GM12878 (cell line): ENCODE data around the gene SHANK3. TPM values are rescaled to one million over a fixed set of nuclear protein-coding genes. Genes with fewer than 3 reads are reported as not detected.

Experiments
- ATAC-seq: fragments of 200-7000 bp; cut with Tn5 transposase; 3 replicates; pipeline ENCODE4 v1.9.1; 2020; ENCODE audit warnings: mild to moderate bottlenecking, moderate library complexity
- BruUV-seq: library from RNA; stranded (reverse); fragments of 400-500 nt; replicated peaks from 2 replicates; lab custom pipeline; 2021; lab: Mats Ljungman, UMichigan
- CTCF ChIA-PET: fragments of 300-600 bp; sonication (Branson Sonifier 250); formaldehyde crosslinking; extraction: SDS; loops from one replicate; lab custom pipeline; 2021; ENCODE audit warnings: inconsistent platforms; lab: Yijun Ruan, JAX
- POLR2A ChIA-PET: fragments of 350-600 bp; formaldehyde crosslinking; extraction: SDS; loops from one replicate; lab custom pipeline; 2021; ENCODE audit warnings: inconsistent platforms; lab: Charles Lee
- RAD21 ChIA-PET: fragments of 300-600 bp; sonication (Branson Sonifier 250); formaldehyde crosslinking; loops from one replicate; lab custom pipeline; 2023; ENCODE audit warnings: antibody characterized with exemption; ENCODE audit not compliant: unreplicated experiment; lab: Charles Lee
- SMC1A ChIA-PET: fragments of 300-600 bp; sonication (Branson Sonifier 250); formaldehyde crosslinking; loops from one replicate; lab custom pipeline; 2023; ENCODE audit not compliant: unreplicated experiment, uncharacterized antibody; lab: Charles Lee
- DNase-seq: peaks from one replicate; pipeline ENCODE4 v3.0.0-alpha.2; 2011; ENCODE audit warnings: low read depth, low spot score
- FAIRE-seq: peaks from 3 replicates; lab custom pipeline; 2011; peaks lifted over from hg19 to GRCh38; lab: Jason Lieb, UNC
- H2AFZ ChIP-seq: 2 replicates; pipeline ENCODE4 v1.6.0; 2011; ENCODE audit warnings: low read depth, low read length, control low read depth; ENCODE audit not compliant: control insufficient read depth
- H3K27ac ChIP-seq: 2 replicates; pipeline ENCODE4 v1.5.1; 2011; ENCODE audit warnings: control low read depth; ENCODE audit not compliant: control insufficient read depth, insufficient read depth
- H3K27me3 ChIP-seq, 2 experiments: replicated peaks in 1 of 2; 2 replicates each; pipeline versions ENCODE4 v1.6.0 to v1.6.1; 2011; ENCODE audit warnings: low read length in 1 of 2; ENCODE audit not compliant: control insufficient read depth in 2 of 2, insufficient read depth in 2 of 2
- H3K36me3 ChIP-seq, 2 experiments: 2 replicates each; pipeline ENCODE4 v1.5.1; 2011; ENCODE audit warnings: low read length in 1 of 2; ENCODE audit not compliant: control insufficient read depth in 2 of 2, insufficient read depth in 2 of 2
- H3K4me1 ChIP-seq: 2 replicates; pipeline ENCODE4 v1.6.1; 2011; ENCODE audit warnings: mild to moderate bottlenecking, low read length, moderate library complexity, mixed read lengths; ENCODE audit not compliant: control insufficient read depth, insufficient read depth
- H3K4me2 ChIP-seq: 2 replicates; pipeline ENCODE4 v1.6.0; 2011; ENCODE audit warnings: control low read depth; ENCODE audit not compliant: control insufficient read depth, insufficient read depth
- H3K4me3 ChIP-seq: fragments of 200-600 bp; sonication (generic); 2 replicates; pipeline ENCODE4 v1.5.1; 2016
- H3K79me2 ChIP-seq: 2 replicates; pipeline ENCODE4 v1.6.0; 2011; ENCODE audit warnings: low read length; ENCODE audit not compliant: control insufficient read depth, insufficient read depth
- H3K9ac ChIP-seq: 2 replicates; pipeline ENCODE4 v1.8.0; 2011; ENCODE audit warnings: low read length, control low read depth, mixed read lengths; ENCODE audit not compliant: control insufficient read depth, insufficient read depth
- H3K9me3 ChIP-seq: replicated peaks from 3 replicates; pipeline ENCODE4 v1.5.1; 2011; ENCODE audit warnings: mild to moderate bottlenecking, low read length; ENCODE audit not compliant: control insufficient read depth, insufficient read depth
- H4K20me1 ChIP-seq: 2 replicates; pipeline ENCODE4 v1.6.0; 2011; ENCODE audit not compliant: control insufficient read depth, insufficient read depth
- EZH2 ChIP-seq: IDR thresholded peaks from 2 replicates; pipeline ENCODE4 v1.6.1; 2012; ENCODE audit warnings: low read depth, mild to moderate bottlenecking, control low read depth, inconsistent platforms, low read length, borderline replicate concordance; ENCODE audit not compliant: control insufficient read depth
- MEF2A ChIP-seq: IDR thresholded peaks from 2 replicates; pipeline ENCODE4 v1.6.1; 2011; ENCODE audit warnings: low read depth, mild to moderate bottlenecking, low read length, moderate library complexity; ENCODE audit not compliant: insufficient read depth
- MTA2 ChIP-seq: fragments of 450-650 bp; IDR thresholded peaks from 2 replicates; pipeline ENCODE4 v1.6.1; 2016; ENCODE audit warnings: low read depth, mild to moderate bottlenecking, moderate library complexity
- NR2F1 ChIP-seq: fragments of 450-650 bp; conservative IDR thresholded peaks from 2 replicates; pipeline ENCODE4 v1.6.1; 2017; ENCODE audit warnings: mild to moderate bottlenecking
- SREBF2 ChIP-seq: IDR thresholded peaks from 2 replicates; pipeline ENCODE4 v1.6.1; 2012; ENCODE audit warnings: mild to moderate bottlenecking, low read length
- ZNF274 ChIP-seq: IDR thresholded peaks from one replicate; pipeline ENCODE4 v1.8.0; 2011; ENCODE audit not compliant: insufficient read length, insufficient read depth
- WGBS: methylation state at CpG from one replicate; pipeline ENCODE4 v1.1.6; 2016; ENCODE audit warnings: low lambda C conversion rate; ENCODE audit not compliant: insufficient replicate concordance, insufficient coverage; ENCODE audit errors: missing lambda C conversion rate; 5-methylcytosine and 5-hydroxymethylcytosine counted together
- in situ Hi-C: fragments of 300-500 bp; cut with MboI; formaldehyde crosslinking; loops from 9 replicates; pipeline ENCODE4 v1.14.3; 2018; ENCODE audit warnings: mixed read lengths
- intact Hi-C: fragments of 100-400 bp; cut with micrococcal nuclease; formaldehyde crosslinking; loops from one replicate; pipeline ENCODE4 v1.14.2; 2022; ENCODE audit not compliant: unreplicated experiment
- polyA plus RNA-seq, 11 experiments: library from polyadenylated mRNA; depleted of rRNA in 4 of 11; unstranded in 6 of 11; stranded (reverse) in 5 of 11; fragments of >200 nt; fragmentation: Nextera tagmentation in 4 of 11; fragmentation: Illumina TruSeq in 1 of 11; extraction: Ambion mirVana in 4 of 11; extraction: Trizol in 1 of 11; gene quantifications; 1 replicate in 1 of 11; 2 replicates in 10 of 11; pipeline versions ENCODE4 v1.2.1 to v1.2.3, GENCODE V29; 2011 to 2016; ENCODE audit warnings: inconsistent platforms in 2 of 11, missing spikeins in 2 of 11, low read depth in 1 of 11
- total RNA-seq, 4 experiments: library from RNA; depleted of rRNA in 3 of 4; stranded (reverse); fragments of >200 nt in 3 of 4; fragmentation: Illumina TruSeq in 1 of 4; extraction: Trizol in 1 of 4; gene quantifications; 2 replicates each; pipeline versions ENCODE4 v1.2.1 to v1.2.3, GENCODE V29; 2013 to 2021
- TF ChIP-seq, protein P1 (sequence below): fragments of 450-650 bp; IDR thresholded peaks from 2 replicates; pipeline ENCODE4 v1.6.1; 2017; ENCODE audit warnings: mild to moderate bottlenecking

The SHANK3 gene
- total and polyA plus RNA-seq, 10 of the 15 experiments (the other 5 are each of a cell fraction or from before 2014, with no cell fraction given) = under 0.01 to 0.10 (median 0.05) TPM; not detected in 6

- TF ChIP-seq, protein P1, sequence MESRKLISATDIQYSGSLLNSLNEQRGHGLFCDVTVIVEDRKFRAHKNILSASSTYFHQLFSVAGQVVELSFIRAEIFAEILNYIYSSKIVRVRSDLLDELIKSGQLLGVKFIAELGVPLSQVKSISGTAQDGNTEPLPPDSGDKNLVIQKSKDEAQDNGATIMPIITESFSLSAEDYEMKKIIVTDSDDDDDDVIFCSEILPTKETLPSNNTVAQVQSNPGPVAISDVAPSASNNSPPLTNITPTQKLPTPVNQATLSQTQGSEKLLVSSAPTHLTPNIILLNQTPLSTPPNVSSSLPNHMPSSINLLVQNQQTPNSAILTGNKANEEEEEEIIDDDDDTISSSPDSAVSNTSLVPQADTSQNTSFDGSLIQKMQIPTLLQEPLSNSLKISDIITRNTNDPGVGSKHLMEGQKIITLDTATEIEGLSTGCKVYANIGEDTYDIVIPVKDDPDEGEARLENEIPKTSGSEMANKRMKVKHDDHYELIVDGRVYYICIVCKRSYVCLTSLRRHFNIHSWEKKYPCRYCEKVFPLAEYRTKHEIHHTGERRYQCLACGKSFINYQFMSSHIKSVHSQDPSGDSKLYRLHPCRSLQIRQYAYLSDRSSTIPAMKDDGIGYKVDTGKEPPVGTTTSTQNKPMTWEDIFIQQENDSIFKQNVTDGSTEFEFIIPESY = no peak
- no peak for TF ChIP-seq SREBF2
- TF ChIP-seq NR2F1 = no peak
- TF ChIP-seq EZH2 = no peak
- ChIA-PET RAD21 (no interaction called here), POLR2A (no interaction called here), CTCF (interaction anchor here (1.6 kb wide), 1 partner anchor 21 kb away, joined by 7 read pairs; no protein-coding TSS in a partner anchor), SMC1A (no interaction called here)
- BruUV-seq = no TSS peak
- in situ Hi-C loops = no loop called here
- H3K27me3 ChIP-seq = peaks cover 6 to 8% of the 10 kb centered on the region in 2 experiments
- H3K27ac ChIP-seq = no peak overlapping the region
- FAIRE-seq (no peak), DNase-seq (no peak), ATAC-seq (no peak)
- no peaks in the 10 kb centered on the region for H3K9me3 ChIP-seq
- H3K4me3 ChIP-seq = no peak overlapping the region
- no peaks in the 10 kb centered on the region; the same call in 1 of the 2 replicates for H3K4me1 ChIP-seq
- H3K79me2 ChIP-seq = no peaks in the 10 kb centered on the region
- WGBS = 20% methylated on average over 4 of the region's 4 CpGs
- no peak overlapping the region for H3K9ac ChIP-seq
- H3K36me3 ChIP-seq = no peaks in the 10 kb centered on the region
- H4K20me1 ChIP-seq = no peaks in the 10 kb centered on the region
- H3K4me2 ChIP-seq = no peak overlapping the region
- intact Hi-C loops = no loop called here
- H2AFZ ChIP-seq = no peak overlapping the region
These were observed 2.1 kb upstream of the SHANK3 start for GRCh38 chr22:50670513-50670912.

- CTCF ChIA-PET = no interaction called here
- SMC1A ChIA-PET = no interaction called here
- no peak for FAIRE-seq
- no peak for ATAC-seq
- Histone ChIP-seq H3K27me3 (peaks cover 8 to 11% of the 10 kb centered on the region in 2 experiments), H2AFZ (no peak overlapping the region), H3K4me2 (no peak overlapping the region), H3K4me3 (no peak overlapping the region), H3K27ac (no peak overlapping the region), H3K4me1 (no peaks in the 10 kb centered on the region; the same call in 1 of the 2 replicates), H4K20me1 (no peaks in the 10 kb centered on the region)
- POLR2A ChIA-PET = no interaction called here
- 27% methylated on average over 9 of the region's 10 CpGs for WGBS
- BruUV-seq = no TSS peak
- TF ChIP-seq ZNF274 (no peak), MTA2 (no peak), MEF2A (no peak)
- TF ChIP-seq, all 136 proteins: peak for 0
- H3K79me2 ChIP-seq = no peaks in the 10 kb centered on the region
- RAD21 ChIA-PET = no interaction called here
- no peak overlapping the region for H3K9ac ChIP-seq
- no peak for DNase-seq
- no peaks in the 10 kb centered on the region for H3K36me3 ChIP-seq
- no peaks in the 10 kb centered on the region for H3K9me3 ChIP-seq
- in situ Hi-C loops (no loop called here), intact Hi-C loops (no loop called here)
These were observed 1.6 kb upstream of the SHANK3 start for GRCh38 chr22:50670914-50671538.
